Measurements from ENCODE around the gene MEGF6.

DNA sequence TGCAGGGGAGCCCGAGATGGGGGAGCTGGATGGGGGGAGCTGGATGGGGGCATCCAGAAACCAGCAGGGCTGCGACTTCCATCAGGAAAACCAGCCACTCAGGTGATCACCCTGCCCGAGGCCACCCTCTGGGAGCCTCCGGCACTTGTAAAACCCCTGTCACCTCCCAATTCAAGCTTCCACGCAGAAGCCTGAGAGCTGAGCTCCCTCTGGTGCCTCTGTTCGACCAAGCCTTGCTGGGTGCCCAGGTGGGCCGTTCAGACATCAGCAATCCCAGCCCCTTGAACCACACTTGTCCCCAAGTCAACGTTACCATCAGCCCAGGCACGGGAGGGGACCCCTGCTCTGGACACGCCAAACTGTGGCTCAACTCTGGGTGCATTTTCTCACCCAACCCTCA lies 59.6 kb downstream of the MEGF6 start:
- TF ChIP-seq CTCF (IDR thresholded peaks at IDR 0.05; ENCODE audit: poor library complexity) = no peak
- TF ChIP-seq EZH2 (IDR thresholded peaks at IDR 0.05; ENCODE audit: borderline replicate concordance) = no peak

Data from hepatocyte (in vitro differentiated cells).